Gastrocnemius medialis (tissue), 4 donors: Measurements from ENCODE around the gene MFN1. TPM values are rescaled to one million over a fixed set of nuclear protein-coding genes. Genes with fewer than 3 reads are reported as not detected.

Experiments used
- ATAC-seq, 2 donors: fragments of 150-250 bp; one replicate each; pipeline ENCODE4 v1.9.1; 2016
- DNase-seq, 2 donors: peaks; one replicate each; pipeline ENCODE4 v3.0.0-alpha.2; 2019
- H3K27ac ChIP-seq, 4 donors: fragments of 200-600 bp; sonication (generic); 1 replicate in 1 of 4; 2 replicates in 3 of 4; pipeline ENCODE4 v1.5.1; 2016 to 2018; ENCODE audit warnings: mild to moderate bottlenecking in 2 of 4, moderate library complexity in 1 of 4
- H3K27me3 ChIP-seq, 3 donors: fragments of 200-600 bp; sonication (generic) in 2 of 3; 1 replicate in 1 of 3; 2 replicates in 2 of 3; pipeline versions ENCODE4 v1.5.1 to v1.6.0; 2016 to 2019; ENCODE audit warnings: mild to moderate bottlenecking in 1 of 3, moderate library complexity in 1 of 3
- H3K36me3 ChIP-seq, 2 donors: fragments of 200-600 bp; sonication (generic) in 1 of 2; one replicate each; pipeline ENCODE4 v1.5.1; 2017 to 2018
- H3K4me1 ChIP-seq, 2 donors: fragments of 200-600 bp; sonication (generic) in 1 of 2; one replicate each; pipeline ENCODE4 v1.5.1; 2016 to 2017; ENCODE audit warnings: mild to moderate bottlenecking in 2 of 2
- H3K4me3 ChIP-seq, 4 donors: fragments of 200-600 bp; sonication (generic) in 3 of 4; 1 replicate in 1 of 4; 2 replicates in 3 of 4; pipeline ENCODE4 v1.5.1; 2016 to 2019; ENCODE audit warnings: mild to moderate bottlenecking in 2 of 4
- H3K9me3 ChIP-seq, 3 donors: fragments of 200-600 bp; sonication (generic) in 2 of 3; 1 replicate in 1 of 3; 2 replicates in 2 of 3; pipeline ENCODE4 v1.5.1; 2016 to 2019
- POLR2A ChIP-seq, 2 donors: fragments of 450-650 bp; IDR thresholded peaks; one replicate each; pipeline ENCODE4 v1.6.1; 2017; ENCODE audit warnings: antibody characterized with exemption in 2 of 2, mild to moderate bottlenecking in 2 of 2, moderate library complexity in 2 of 2
- in situ Hi-C, 4 donors: fragments of 200-750 bp; cut with MboI; loops; one replicate each; pipeline versions ENCODE4 v1.15.0 to v1.8.0; 2017; ENCODE audit warnings: low sequenced_read_pairs in 4 of 4
- intact Hi-C: fragments of 100-400 bp; cut with DNase I; formaldehyde crosslinking; loops from one replicate; pipeline ENCODE4 v1.15.1; 2023; ENCODE audit warnings: low total_unique reads
- total RNA-seq, 4 donors: library from RNA; depleted of rRNA; stranded (reverse); fragments of >200 nt; gene quantifications; one replicate each; pipeline versions ENCODE4 v1.1.0 to v1.2.3, GENCODE V29; 2016
- TF ChIP-seq, protein P1 (sequence below), 5 experiments: fragments of 450-650 bp in 3 of 5; fragments of 200-600 bp in 2 of 5; sonication (generic) in 2 of 5; IDR thresholded peaks in 4 of 5; conservative IDR thresholded peaks in 1 of 5; 1 replicate in 4 of 5; 2 replicates in 1 of 5; pipeline ENCODE4 v1.5.1; 2016 to 2019; ENCODE audit warnings: antibody characterized with exemption in 5 of 5, mild to moderate bottlenecking in 3 of 5, moderate library complexity in 3 of 5

The MFN1 gene
- total RNA-seq, 4 donors from 2014 or later = 27.2 to 37.1 (median 32.9) TPM

DNA sequence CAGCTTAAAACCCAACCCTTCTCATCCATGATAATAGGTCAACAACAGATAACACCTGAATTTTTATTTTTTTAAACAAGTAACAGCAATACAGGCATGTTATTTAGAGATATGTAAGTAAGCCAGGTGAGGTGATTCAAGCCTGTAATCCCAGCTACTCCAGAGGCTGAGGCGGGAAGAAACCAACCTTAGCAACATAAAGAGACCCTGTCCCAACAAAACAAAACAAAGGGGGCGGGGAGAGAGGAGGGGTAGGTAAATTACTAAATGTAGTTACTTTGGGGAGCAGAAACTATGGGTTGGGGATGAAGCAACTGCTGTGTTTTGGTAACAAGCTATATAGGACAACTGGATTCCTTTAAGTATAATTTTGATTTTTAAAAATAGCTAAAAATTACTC lies 56.8 kb downstream of the MFN1 start:
- Histone ChIP-seq H3K27me3 (no peaks in the 10 kb centered on the region), H3K4me1 (no peaks in the 10 kb centered on the region), H3K27ac (no peak overlapping the region), H3K9me3 (no peaks in the 10 kb centered on the region), H3K4me3 (no peak overlapping the region), H3K36me3 (peaks cover 0 to 4% of the 10 kb centered on the region in 2 donors)
- TF ChIP-seq POLR2A (IDR thresholded peaks at IDR 0.05) = no peak
- TF ChIP-seq, protein P1, sequence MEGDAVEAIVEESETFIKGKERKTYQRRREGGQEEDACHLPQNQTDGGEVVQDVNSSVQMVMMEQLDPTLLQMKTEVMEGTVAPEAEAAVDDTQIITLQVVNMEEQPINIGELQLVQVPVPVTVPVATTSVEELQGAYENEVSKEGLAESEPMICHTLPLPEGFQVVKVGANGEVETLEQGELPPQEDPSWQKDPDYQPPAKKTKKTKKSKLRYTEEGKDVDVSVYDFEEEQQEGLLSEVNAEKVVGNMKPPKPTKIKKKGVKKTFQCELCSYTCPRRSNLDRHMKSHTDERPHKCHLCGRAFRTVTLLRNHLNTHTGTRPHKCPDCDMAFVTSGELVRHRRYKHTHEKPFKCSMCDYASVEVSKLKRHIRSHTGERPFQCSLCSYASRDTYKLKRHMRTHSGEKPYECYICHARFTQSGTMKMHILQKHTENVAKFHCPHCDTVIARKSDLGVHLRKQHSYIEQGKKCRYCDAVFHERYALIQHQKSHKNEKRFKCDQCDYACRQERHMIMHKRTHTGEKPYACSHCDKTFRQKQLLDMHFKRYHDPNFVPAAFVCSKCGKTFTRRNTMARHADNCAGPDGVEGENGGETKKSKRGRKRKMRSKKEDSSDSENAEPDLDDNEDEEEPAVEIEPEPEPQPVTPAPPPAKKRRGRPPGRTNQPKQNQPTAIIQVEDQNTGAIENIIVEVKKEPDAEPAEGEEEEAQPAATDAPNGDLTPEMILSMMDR (IDR thresholded peaks at IDR 0.05 in 4 of 5, conservative IDR thresholded peaks at IDR 0.05 in 1 of 5) = no peak
- no peak for ATAC-seq
- in situ Hi-C loops = no loop called here
- no peak for DNase-seq
- intact Hi-C loops = no loop called here

DNA sequence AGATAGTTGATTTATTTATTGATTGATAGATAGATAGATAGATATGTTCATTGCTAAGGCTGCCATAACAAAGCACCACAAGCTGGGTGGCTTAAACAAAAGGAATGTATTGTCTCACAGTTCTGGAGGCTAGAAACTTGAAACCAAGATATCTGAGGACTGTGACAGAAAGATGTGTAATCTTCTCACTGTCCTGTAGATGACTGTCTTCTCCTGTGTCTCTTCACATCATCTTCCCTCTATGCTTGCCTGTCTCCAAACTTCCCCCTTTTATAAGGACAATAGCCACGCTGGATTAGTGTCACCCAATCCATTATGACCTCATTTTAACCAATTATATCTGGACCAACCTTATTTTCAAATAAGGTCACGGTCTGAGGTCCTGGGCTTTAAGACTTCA lies 62.8 kb downstream of the MFN1 start:
- Histone ChIP-seq H3K27me3 (no peaks in the 10 kb centered on the region), H3K36me3 (peaks cover 0 to 4% of the 10 kb centered on the region in 2 donors), H3K27ac (no peak overlapping the region), H3K4me1 (peaks cover 0 to 8% of the 10 kb centered on the region in 2 donors), H3K4me3 (no peak overlapping the region), H3K9me3 (no peaks in the 10 kb centered on the region)
- TF ChIP-seq, protein P1 (IDR thresholded peaks at IDR 0.05 in 4 of 5, conservative IDR thresholded peaks at IDR 0.05 in 1 of 5) = no peak
- no peak for TF ChIP-seq POLR2A (IDR thresholded peaks at IDR 0.05)
- ATAC-seq (no peak), DNase-seq (no peak)
- intact Hi-C loops (no loop called here), in situ Hi-C loops (no loop called here)

DNA sequence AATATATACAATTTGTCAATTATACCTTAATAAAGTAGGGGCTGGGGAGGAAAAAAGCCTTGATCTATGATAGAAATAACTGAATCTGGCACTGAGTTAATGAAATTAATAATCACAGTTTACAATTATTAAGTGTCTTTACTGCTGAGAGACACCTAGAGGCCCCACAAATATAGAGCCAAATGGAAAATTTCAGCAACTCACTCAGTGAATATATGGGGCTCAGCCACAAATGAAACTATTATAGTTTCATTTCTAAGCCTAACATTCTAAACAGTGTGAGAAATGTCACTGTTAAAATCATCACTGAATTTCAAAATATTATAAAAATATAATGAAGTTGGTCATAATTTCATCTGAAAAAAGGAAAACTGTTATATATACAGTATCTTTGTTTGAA lies 63.5 kb downstream of the MFN1 start:
- ATAC-seq (no peak), DNase-seq (no peak)
- Histone ChIP-seq H3K36me3 (peaks cover 0 to 4% of the 10 kb centered on the region in 2 donors), H3K4me1 (peaks cover 0 to 9% of the 10 kb centered on the region in 2 donors), H3K4me3 (no peak overlapping the region), H3K9me3 (no peaks in the 10 kb centered on the region), H3K27ac (no peak overlapping the region), H3K27me3 (no peaks in the 10 kb centered on the region)
- in situ Hi-C loops = no loop called here
- intact Hi-C loops = no loop called here
- TF ChIP-seq, protein P1 (IDR thresholded peaks at IDR 0.05 in 4 of 5, conservative IDR thresholded peaks at IDR 0.05 in 1 of 5) = no peak
- TF ChIP-seq POLR2A (IDR thresholded peaks at IDR 0.05) = no peak

DNA sequence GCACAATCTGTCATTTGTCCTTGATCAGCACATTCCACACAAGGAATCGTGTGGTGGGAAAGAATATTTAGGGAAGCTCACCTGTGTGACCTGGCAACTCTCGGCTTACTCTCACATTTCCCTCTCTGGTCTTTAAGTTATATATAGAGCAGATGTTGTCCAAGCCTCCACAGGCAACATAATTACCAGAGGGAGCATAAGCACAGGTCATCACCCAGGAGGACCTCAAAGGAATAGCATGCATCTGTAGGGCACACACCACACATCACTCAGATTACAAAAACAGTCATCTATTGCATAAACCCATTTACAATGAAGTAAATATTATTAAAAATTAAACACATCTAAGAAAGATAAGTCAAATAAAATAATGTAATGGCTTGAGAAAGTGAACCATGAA lies 67.3 kb downstream of the MFN1 start:
- DNase-seq (no peak), ATAC-seq (no peak)
- Histone ChIP-seq H3K4me1 (peaks cover 0 to 9% of the 10 kb centered on the region in 2 donors), H3K27ac (no peak overlapping the region), H3K36me3 (no peaks in the 10 kb centered on the region), H3K4me3 (no peak overlapping the region), H3K9me3 (no peaks in the 10 kb centered on the region), H3K27me3 (no peaks in the 10 kb centered on the region)
- TF ChIP-seq, protein P1 (IDR thresholded peaks at IDR 0.05 in 4 of 5, conservative IDR thresholded peaks at IDR 0.05 in 1 of 5) = no peak
- TF ChIP-seq POLR2A (IDR thresholded peaks at IDR 0.05) = no peak
- intact Hi-C loops = no loop called here
- in situ Hi-C loops = no loop called here

DNA sequence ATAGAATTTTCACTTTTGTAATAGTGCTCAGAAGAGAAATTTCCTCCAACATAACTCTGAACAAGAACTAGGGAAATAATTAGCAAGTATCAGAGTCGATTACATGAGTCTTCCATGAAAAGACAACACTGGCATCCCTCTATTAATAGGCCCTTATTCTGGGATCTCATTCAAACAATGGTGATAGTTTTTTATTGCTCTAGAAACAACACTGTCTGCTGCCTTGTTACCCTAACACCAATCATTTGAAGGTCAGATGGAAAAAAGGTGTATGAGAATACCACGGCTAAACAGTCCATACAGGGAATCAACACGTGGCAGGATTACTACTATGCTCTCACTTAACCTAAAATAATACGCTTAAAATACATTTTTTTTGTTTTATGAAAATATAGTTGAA lies 67.9 kb downstream of the MFN1 start:
- H3K4me3 ChIP-seq = no peak overlapping the region
- ATAC-seq = no peak
- H3K27ac ChIP-seq = no peak overlapping the region
- intact Hi-C loops = no loop called here
- H3K9me3 ChIP-seq = no peaks in the 10 kb centered on the region
- H3K27me3 ChIP-seq = no peaks in the 10 kb centered on the region
- TF ChIP-seq, protein P1 (IDR thresholded peaks at IDR 0.05 in 4 of 5, conservative IDR thresholded peaks at IDR 0.05 in 1 of 5) = no peak
- TF ChIP-seq POLR2A (IDR thresholded peaks at IDR 0.05) = no peak
- in situ Hi-C loops = no loop called here
- no peaks in the 10 kb centered on the region for H3K36me3 ChIP-seq
- DNase-seq = no peak
- peaks cover 0 to 9% of the 10 kb centered on the region in 2 donors for H3K4me1 ChIP-seq
